Activated CD4-positive, alpha-beta T cell treated with anti-CD3 and anti-CD28 coated beads, Interleukin-10, Interleukin-2, amounts not matched to agents 100 ng/mL and 50 ng/mL, durations not matched to agents 16 hours and 8 hours (primary cell): ENCODE results near the gene PPP2R2C.
A peak's percentile ranks its signal among the peaks of the same experiment; 100 is the strongest.

Source experiments
- DNase-seq: peaks from one replicate; pipeline ENCODE4 v3.0.0-alpha.2; 2020

Gene PPP2R2C

GRCh38 chr4:6339818-6340445, 132.5 kb downstream of the PPP2R2C start:
- no peak for DNase-seq

- no peak for DNase-seq
Observed at GRCh38 chr4:6338951-6339817, 133.2 kb downstream of the PPP2R2C start.

DNA sequence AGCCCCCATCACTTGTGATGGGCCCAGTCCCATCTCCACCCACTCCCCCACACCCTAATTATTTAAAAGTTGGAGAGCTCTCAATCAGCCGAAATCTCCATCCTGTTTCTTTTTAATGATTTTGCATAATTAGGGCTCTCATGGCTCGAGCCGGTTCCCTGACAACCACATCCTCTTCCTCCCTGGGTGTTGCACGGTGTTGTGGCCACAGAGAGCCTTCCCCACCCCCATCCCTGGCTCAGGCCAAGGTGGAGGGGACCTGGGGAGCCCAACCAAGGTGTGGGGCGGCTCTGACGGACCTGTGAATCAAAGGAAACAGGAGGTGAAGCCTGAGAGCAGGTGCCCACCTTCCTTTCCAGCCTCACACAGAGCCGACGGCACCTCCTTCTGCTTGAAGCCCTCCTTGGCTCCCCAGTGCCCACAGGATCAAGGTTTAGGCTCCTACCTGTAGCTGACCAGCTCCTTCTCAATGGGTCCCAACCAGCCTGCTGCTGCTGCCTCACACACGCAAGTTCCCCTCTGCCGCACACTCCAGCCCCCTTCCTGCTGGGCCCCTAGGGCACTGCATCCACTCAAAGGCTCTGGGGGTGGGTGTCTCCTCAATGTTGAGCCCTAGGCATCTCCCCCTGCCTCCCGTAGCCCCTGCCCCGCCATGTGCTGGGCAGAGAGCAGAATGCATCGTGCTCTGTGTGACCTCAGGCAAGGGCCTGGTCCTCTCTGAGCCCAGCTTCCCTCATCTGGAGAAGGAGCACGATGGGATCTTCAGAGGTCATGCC, 134.1 kb downstream of the PPP2R2C start:
- peak; percentile 48 for DNase-seq

GRCh38 chr4:6337331-6337935, 135.0 kb downstream of the PPP2R2C start:
- DNase-seq: no peak

DNA sequence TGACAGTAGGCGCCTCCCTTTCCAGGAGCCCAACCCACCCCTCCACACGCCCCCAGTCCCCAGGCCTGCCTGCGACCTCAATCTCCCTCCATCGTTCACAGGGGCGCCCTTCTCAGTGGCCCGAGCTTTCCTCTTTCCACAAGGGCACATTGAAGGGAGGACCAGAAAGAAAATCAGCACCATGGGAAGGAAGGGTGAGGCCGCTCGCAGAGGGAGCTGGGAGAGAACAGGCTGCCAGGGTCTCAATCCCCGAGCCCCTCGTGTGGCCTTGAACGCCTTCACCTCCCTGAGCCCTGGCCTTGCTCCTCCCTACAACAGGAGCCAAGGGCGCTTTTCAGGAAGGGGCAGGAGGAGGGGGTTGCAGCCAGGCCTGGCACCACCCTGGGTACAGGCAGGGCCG, 136.2 kb downstream of the PPP2R2C start:
- no peak for DNase-seq

DNA sequence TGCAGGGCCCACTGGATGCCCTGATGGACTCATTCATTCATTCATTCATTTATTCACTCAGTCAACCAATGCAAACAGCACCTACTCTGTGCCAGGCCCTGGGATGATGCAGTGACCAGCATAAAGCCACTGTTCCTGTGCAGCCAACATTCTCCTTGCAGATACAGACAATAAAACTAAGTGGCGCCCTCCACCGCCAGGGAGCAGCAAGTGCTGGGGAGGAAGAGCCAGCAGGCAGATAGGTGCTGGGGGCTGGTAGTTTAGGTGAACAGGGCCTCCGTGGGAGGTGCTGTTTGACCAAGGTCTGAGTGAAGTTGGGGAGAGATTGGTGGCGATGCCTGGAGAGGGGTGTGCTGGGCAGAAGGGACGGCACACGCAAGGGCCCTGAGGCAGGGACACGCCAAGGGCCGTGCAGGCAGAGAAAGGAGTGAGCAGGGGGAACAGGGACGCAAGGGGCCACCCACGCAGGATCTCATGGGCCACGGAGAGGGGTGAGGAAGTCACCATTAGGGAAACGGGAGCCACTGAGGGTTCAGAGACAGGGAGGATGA, 137.3 kb downstream of the PPP2R2C start:
- DNase-seq: no peak

GRCh38 chr4:6334203-6334887, 138.1 kb downstream of the PPP2R2C start:
- DNase-seq: no peak

DNA sequence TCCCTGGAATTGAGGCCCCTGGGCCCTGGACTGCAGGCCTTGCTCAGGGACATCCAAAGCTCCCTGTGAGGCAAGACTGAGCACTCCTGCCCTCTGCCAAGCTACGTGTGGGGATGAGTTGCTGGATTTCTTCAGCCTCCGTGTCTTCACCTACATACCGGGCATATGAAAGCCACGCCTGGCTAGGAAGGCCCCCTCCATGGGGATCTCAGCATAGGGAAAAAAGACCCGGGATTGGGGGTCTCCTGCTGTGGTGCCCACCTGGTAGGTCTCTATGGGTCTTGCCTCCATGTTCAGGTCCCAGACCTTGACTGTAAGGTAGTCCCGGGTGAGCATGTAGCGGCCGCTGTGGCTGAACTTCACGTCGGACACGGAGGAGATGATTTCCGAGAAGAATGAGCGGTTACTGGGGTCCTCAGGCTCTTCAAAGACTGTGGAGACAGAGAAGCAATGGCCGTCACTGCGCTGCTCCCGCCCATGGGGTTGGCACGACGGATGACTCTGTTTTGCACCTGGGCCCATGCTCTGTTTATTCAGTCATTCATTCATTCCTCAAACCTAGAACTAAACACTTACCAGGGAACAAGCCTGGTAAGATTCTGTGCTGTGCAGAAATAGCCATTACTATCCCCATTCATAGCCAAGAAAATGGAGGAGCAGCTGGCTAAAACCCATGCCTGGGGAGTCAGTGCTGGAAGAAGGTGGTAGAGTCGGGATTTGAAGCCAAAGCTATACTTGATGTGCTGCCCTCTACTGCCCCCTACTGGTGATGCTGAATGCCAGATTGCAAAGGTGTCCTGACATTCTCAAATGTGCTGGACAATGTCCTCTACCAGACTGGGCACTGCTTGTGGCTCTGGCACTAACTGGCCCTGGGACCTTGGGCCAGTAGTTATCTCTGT, 138.9 kb downstream of the PPP2R2C start:
- peak; percentile 52 for DNase-seq

DNA sequence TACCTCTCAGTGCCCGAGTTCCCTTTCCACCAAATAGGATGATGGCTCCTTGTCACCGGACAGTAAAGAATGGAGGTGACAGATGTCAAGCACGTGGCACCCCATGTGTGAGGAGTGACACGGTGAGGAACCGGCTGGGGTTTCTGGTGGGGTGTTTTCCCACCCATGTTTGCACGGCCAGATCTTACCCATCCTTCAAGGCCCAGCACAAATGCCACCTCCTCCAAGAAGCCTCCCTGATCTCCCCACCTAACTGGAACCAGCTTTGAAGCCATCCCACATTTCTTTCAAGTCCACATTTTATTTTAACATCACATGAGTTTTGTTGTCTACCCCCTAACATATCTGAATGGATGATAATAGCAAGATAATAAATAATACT, 139.8 kb downstream of the PPP2R2C start:
- no peak for DNase-seq

GRCh38 chr4:6332042-6332668, 140.3 kb downstream of the PPP2R2C start:
- DNase-seq: peak; percentile 26

DNA sequence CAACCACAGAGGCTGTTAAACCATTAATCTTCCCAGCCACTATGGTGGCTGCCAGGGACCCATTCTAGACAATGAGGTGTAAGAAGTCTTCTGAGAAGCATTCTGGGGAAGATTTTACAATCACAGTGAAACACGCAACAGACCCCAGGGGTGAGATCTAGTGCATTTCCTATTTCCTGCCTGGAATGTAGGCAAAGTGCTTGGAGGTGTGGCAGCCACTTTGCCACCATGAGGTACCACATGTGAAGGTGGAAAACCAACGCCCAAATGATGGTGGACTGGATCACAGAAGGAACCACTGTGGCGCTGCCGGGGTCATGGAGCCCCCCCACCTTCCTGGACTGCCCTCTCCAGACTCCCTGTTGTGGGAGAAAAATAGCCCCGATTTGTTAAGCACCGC, 140.9 kb downstream of the PPP2R2C start:
- no peak for DNase-seq

DNA sequence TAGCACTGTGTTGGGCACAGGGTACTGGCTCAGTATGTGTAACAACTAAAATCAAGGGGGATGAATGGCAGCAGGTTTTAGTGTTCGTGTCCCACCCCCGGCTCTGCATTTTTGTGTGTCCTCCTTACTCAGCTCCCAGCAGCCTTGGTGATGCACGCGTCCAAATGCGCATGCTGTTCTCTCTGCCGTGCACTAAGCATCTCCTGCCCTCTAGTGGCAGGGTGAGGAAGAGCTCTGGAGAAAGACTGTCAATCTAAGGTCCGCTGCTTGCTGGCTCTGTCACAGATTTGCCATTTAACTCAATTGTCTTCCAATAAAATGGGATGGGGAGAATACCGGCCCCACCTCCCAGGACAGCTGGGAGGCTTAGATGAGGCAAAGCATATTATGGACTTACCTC, 141.4 kb downstream of the PPP2R2C start:
- peak; percentile 65 for DNase-seq

DNA sequence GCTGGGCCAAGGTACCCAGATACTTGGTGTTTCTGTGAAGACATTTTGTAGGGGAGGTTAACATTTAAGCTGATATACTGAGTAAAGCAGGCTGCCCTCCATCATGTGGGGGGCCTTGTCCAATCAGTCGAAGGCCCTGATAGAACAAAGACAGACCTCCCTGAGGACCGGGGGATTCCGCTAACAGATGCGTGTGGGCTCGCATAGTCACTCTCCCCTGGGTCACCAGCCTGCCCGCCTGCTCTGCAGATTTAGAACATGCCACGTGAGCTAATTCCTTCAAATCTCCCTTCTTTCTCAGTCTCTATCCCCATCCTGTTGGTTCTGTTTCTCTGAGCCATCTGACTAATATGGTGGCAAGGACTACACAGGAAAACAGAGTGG, 142.0 kb downstream of the PPP2R2C start:
- DNase-seq: no peak

DNA sequence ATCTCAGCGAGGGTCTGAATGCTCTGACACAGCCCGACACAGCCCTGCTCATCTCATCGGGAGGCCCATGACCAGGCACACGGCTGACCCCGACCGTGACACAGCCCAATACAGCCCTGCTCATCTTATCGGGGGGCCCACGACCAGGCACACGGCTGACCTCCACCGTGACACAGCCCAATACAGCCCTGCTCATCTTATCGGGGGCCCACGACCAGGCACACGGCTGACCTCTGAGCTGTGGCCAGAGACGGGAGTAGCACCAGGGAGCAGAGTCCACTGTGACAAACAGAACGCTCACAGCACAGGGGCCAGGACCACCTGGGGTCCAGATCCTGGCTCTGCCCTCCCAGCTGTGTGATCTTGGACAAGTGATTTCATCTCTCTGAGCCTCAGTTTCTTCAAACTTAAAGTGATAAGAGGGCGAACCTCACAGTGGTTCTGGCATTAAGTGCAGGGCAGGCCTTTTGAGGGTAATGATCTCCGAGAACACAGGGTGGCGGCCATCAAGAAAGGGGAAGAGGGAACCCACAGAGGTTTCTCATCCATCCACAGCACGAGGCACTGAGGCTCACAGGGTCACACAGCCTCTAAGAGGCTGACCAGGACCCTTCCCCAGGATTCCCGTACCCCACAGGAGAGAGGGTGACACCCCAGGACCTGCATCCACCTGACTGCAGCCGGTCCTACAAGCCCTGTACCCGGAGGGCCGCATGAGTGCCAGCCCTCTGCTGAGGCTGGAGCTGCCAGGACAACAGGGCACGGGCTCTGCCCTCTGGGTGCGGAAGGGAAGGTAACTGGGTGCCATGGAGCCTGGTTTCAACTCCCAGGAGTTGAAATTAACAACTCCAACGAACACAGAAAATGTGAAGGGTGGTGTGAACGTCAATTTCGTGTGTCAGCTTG, 142.7 kb downstream of the PPP2R2C start:
- no peak for DNase-seq

DNA sequence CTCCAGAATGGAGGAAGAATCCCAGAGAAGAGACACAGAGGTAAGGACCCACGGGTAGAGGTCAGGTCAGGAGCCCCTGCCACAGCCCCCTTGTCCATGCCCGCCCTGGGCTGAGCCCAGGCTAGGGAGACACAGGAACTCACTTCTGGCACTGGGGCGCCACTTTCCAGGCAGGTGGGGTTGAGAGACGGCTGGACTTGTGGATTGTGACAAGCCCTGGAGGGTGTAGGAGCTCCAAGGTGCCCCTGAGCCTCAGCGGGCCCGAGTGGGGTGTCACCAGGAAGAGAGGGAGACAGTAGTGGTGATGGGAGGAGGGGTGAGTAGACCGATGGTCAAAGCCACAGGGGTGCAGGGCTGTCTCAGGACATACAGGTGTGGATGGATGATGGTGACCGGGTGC, 143.9 kb downstream of the PPP2R2C start:
- no peak for DNase-seq

- peak; percentile 86 for DNase-seq
Observed at GRCh38 chr4:6327220-6327917, 145.0 kb downstream of the PPP2R2C start.

GRCh38 chr4:6326312-6327060, 145.9 kb downstream of the PPP2R2C start:
- DNase-seq: no peak

GRCh38 chr4:6325788-6326290, 146.6 kb downstream of the PPP2R2C start:
- DNase-seq: no peak
